Esophagus (tissue), 2 donors: Measurements from ENCODE around the gene PIGU. TPM values are rescaled to one million over a fixed set of nuclear protein-coding genes. Genes with fewer than 3 reads are reported as not detected.

ENCODE experiments used
- H3K27ac ChIP-seq, 2 donors: one replicate each; pipeline ENCODE4 v1.5.1; 2013; ENCODE audit warnings: low read depth in 2 of 2, mild to moderate bottlenecking in 2 of 2, inconsistent platforms in 1 of 2, low read length in 1 of 2, moderate library complexity in 1 of 2
- H3K27me3 ChIP-seq, 2 donors: one replicate each; pipeline ENCODE4 v1.6.1; 2013; ENCODE audit warnings: low read length in 2 of 2, control low read depth in 1 of 2, mild to moderate bottlenecking in 1 of 2; ENCODE audit not compliant: insufficient read depth in 2 of 2, control insufficient read depth in 1 of 2
- H3K36me3 ChIP-seq, 2 donors: one replicate each; pipeline ENCODE4 v1.6.1; 2013; ENCODE audit warnings: low read length in 1 of 2; ENCODE audit not compliant: control insufficient read depth in 2 of 2, insufficient read depth in 2 of 2
- H3K4me1 ChIP-seq, 2 donors: one replicate each; pipeline ENCODE4 v1.6.1; 2013; ENCODE audit warnings: low read length in 1 of 2; ENCODE audit not compliant: control insufficient read depth in 2 of 2, insufficient read depth in 2 of 2
- H3K4me3 ChIP-seq, 2 donors: one replicate each; pipeline ENCODE4 v1.5.1; 2013; ENCODE audit warnings: low read length in 2 of 2, mild to moderate bottlenecking in 2 of 2, low read depth in 1 of 2, moderate library complexity in 1 of 2
- H3K9me3 ChIP-seq, 2 donors: one replicate each; pipeline ENCODE4 v1.6.1; 2013; ENCODE audit warnings: mild to moderate bottlenecking in 2 of 2, low read depth in 1 of 2, low read length in 1 of 2, moderate library complexity in 1 of 2; ENCODE audit not compliant: control insufficient read depth in 2 of 2, insufficient read depth in 1 of 2
- WGBS, 2 donors: extraction: QIAGEN DNeasy Blood & Tissue Kit; methylation state at CpG; one replicate each; pipeline ENCODE4 v1.1.7; 2013; 5-methylcytosine and 5-hydroxymethylcytosine counted together
- polyA plus RNA-seq, 2 donors: library from polyadenylated mRNA; stranded (reverse); fragments of 200-250 nt; gene quantifications; one replicate each; pipeline ENCODE4 v1.2.3, GENCODE V29; 2013
- donor health status: healthy with polysubstance abuse.
- donor health status: Bipolar disorder and iron deficiency.

The PIGU gene
- polyA plus RNA-seq, 2 donors, result 14.2 to 22.5 TPM

DNA sequence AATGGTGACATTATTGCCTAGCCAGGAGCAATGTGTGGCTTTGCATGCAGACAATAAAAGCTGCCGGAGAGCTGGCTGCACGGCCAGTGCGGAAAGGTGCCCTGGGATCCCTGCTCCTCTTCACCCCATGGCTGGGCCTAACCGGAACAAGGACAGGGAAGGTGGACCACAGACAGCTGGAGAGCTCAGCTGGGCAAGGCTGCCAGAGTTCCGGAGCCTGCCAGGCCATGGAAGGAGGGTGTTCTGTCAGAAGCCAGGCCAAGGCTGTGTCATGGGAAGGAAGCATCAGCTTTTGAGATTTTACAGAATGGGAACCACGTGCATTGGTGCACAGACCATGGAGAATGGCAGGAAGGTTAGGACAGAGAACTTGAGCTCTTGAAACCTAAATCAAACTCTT is 93.3 kb downstream of the PIGU start:
- H3K9me3 ChIP-seq, result no peaks in the 10 kb centered on the region
- 82 to 84% methylated on average over 6 of the region's 6 CpGs for WGBS, 2 donors
- peaks cover 2 to 7% of the 10 kb centered on the region in 2 donors for H3K36me3 ChIP-seq
- peaks cover 6 to 7% of the 10 kb centered on the region in 2 donors for H3K4me1 ChIP-seq
- H3K27me3 ChIP-seq, result no peaks in the 10 kb centered on the region
- H3K27ac ChIP-seq, result peak overlapping the region; percentile 53 to 86
- H3K4me3 ChIP-seq, result no peak overlapping the region

DNA sequence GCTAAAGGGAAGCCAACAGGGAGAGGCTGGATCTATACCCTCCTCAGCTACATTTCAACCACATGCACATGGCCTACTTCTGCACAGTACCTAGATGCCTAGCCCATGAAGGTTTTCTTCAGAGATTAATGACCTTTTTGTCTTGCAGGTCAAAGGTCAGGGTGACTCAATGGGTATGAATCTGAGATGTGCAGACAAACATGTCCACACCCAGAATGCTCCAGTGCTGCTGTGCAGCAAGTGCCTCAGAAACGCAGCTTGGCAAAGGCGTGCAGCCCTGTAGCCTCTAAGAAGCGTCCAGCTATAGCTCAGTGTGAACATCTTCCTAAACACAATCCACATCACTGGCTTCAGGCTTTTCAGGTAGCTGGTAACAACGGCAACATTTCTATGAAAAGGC is 94.0 kb downstream of the PIGU start:
- Histone ChIP-seq H3K27ac (peak overlapping the region; percentile 63 to 86), H3K36me3 (peaks cover 2 to 7% of the 10 kb centered on the region in 2 donors), H3K27me3 (no peaks in the 10 kb centered on the region), H3K4me3 (no peak overlapping the region), H3K4me1 (peaks cover 6 to 7% of the 10 kb centered on the region in 2 donors), H3K9me3 (no peaks in the 10 kb centered on the region)
- WGBS, 2 donors, result 80 to 87% methylated on average over 4 of the region's 4 CpGs

DNA sequence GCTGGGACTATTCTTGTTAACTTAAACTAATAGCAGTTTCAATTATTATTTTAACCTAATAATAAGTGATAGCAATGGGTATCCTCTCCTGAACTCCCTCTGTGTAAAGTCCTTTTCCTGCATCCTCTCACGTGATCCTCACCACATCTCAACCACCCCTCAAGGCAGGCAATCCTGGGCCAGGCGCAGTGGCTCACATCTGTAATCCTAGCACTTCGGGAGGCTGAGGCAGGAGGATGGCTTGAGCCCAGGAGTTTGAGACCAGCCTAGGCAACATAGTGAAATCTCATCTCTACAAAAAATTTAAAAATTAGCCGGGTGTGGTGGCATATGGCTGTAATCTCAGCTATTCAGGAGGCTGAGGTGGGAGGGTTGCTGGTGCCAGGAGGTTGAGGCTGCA is 94.7 kb downstream of the PIGU start:
- Histone ChIP-seq H3K27ac (peak overlapping the region; percentile 63 to 82), H3K36me3 (peaks cover 2 to 7% of the 10 kb centered on the region in 2 donors)
- 79 to 83% methylated on average over 4 of the region's 4 CpGs for WGBS, 2 donors

DNA sequence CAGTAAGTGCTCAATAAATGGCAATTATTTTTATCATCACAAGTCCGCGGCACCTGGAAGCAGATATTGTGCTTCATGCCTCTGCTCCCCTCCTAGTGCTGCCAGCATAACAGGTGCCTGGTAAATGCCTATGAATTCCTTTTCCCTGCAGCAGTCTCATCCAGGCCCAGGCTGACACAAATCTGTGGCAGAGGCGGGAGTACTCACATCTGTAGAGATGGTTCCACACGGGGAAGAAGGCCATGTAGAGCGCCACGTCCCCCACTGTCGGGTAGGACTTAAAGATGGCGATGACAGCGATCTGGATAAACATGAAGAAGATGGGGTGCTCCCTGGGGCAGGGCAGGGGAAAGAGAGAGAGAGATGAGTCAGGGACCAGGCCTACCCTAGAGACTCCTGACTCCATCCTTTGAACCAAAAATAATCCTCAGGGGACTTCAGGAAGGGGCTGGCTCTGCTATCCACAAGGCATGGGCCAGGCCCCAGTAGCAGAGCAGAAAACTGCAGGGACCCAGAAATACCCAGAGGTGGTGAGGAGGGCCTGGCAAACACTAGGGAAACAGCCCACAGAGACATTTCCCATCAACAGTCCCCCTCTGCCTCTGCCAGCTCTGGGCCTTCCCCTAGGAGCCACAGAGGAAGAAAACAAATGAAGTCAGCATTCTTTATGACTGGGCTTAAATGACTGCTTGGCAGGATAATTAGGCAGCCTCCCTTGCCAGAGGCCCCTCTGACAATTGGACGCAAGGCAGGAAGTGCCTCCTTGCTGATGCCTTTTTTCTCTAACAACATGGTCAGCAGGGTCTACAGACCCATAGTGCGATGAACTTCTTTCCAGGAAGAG is 95.3 kb downstream of the PIGU start:
- H3K36me3 ChIP-seq, result peaks cover 2 to 7% of the 10 kb centered on the region in 2 donors
- 84% methylated on average over 11 of the region's 11 CpGs for WGBS, 2 donors
- peaks cover 6 to 7% of the 10 kb centered on the region in 2 donors for H3K4me1 ChIP-seq
- no peaks in the 10 kb centered on the region for H3K27me3 ChIP-seq
- no peaks in the 10 kb centered on the region for H3K9me3 ChIP-seq
- no peak overlapping the region for H3K4me3 ChIP-seq
- peak overlapping the region; percentile 63 to 82 for H3K27ac ChIP-seq

More for the DNA sequence above, 94.7 kb downstream of the PIGU start:
- Histone ChIP-seq H3K9me3 (no peaks in the 10 kb centered on the region), H3K4me3 (no peak overlapping the region), H3K27me3 (no peaks in the 10 kb centered on the region), H3K4me1 (peaks cover 6 to 7% of the 10 kb centered on the region in 2 donors)

DNA sequence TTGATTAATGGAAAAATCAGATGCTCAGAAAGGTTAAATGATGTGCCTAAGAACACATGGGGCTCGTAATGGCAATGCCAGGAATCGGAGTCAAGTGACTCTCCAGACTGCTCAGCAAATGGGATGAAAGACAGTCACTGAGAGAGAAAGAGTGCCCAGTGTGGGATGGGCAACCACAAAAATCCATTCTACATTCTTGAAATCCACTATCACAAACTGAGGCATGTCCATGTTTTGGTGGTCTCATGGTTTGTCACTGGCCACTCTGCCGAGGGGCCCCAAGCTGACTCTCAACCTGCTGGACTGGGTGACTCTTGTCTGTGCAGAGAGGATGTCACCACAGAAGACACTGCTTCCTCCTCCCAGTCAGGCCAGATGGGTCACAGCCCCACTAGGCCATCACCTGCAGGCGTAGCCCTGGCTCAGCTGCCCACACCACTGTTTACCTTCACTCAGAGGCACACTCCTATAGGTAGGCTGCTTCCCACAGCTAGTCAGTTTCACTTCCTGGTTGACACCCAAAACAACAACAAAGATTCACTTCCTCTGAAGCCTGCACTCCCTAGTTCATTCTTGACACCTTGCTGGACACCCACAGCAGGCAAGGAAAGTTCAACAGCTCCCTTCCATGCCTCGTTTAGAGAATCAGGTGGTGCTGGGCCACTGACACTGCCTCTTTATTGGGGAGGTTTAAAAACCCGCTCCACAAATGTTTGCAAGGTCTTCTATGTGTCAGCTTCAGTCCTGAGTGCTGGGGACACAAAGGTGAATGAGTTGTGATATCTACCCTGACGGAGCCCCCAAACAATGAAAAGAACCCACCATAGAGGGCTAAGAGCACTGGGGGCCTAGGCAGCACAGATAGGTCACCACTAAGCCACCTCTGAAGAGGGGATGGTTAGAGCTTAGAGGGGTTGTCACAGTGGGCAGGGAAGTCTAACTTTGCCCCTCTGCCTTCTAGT is 96.6 kb downstream of the PIGU start:
- H3K9me3 ChIP-seq, result no peaks in the 10 kb centered on the region
- peaks cover 6 to 7% of the 10 kb centered on the region in 2 donors for H3K4me1 ChIP-seq
- H3K27ac ChIP-seq, result peak overlapping the region; percentile 64 to 89
- H3K36me3 ChIP-seq, result peaks cover 2 to 7% of the 10 kb centered on the region in 2 donors
- 75 to 79% methylated on average over 7 of the region's 7 CpGs for WGBS, 2 donors
- H3K4me3 ChIP-seq, result no peak overlapping the region
- H3K27me3 ChIP-seq, result no peaks in the 10 kb centered on the region

DNA sequence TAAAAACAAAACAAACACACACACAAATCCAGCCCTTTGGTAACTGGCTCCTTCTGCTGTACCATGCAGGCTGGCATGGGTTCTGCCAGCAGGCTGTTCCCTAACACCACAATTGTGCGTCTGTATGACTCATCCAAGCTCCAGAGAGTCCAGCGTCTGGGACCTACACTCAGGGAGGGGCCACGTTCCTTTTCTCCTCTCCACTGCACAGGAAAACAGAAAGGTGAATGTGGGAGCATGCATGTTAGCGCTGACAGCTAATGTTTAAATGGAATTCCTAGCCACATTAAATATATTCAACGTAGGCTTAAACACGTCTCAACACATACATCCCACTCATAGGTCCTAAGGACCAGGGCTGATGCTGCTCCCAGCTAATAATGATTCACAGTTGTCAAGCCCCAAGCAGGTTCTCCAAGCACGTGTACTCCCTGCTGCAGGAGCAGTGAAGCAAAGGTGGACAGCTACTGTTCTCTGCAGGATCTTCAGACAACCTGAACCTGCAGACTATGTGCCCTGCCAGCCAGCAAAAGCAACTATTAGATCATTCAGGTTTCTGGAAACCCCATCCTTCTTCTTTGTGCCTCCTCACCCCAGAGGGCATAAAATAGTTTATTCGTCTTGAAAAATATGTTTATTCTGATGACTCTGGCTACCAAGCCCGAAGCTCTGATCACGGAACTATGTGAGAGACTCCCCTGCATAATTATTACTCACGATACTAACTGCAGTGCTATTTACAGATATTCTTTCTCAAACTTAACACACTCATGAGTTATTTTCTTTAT is 97.5 kb downstream of the PIGU start:
- H3K36me3 ChIP-seq, result peaks cover 3 to 7% of the 10 kb centered on the region in 2 donors
- 44 to 56% methylated on average over 11 of the region's 11 CpGs for WGBS, 2 donors
- H3K27ac ChIP-seq, result peak overlapping the region; percentile 64 to 89
- H3K4me3 ChIP-seq, result no peak overlapping the region
- no peaks in the 10 kb centered on the region for H3K27me3 ChIP-seq
- H3K9me3 ChIP-seq, result no peaks in the 10 kb centered on the region
- peaks cover 6 to 7% of the 10 kb centered on the region in 2 donors for H3K4me1 ChIP-seq

DNA sequence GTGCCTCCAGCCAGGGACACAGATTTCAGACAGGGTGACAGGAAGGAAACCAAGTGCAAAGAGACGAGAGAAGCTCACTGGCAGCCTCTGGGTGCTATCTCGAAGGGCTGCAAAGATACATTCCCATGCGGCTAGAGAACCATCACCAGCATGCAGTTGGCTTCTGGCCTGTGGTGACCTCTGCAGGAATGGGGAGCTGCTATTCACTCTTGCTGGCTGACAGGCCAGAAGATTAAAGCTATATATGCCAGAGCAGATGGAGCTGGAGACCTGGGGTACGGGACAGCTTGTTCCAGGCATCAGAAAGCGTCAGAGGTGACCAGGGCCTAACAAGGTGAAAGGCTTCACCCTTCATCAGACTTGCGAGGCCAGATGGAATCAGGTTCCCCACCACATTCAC is 98.4 kb downstream of the PIGU start:
- peaks cover 6 to 7% of the 10 kb centered on the region in 2 donors for H3K4me1 ChIP-seq
- peaks cover 1 to 7% of the 10 kb centered on the region in 2 donors for H3K36me3 ChIP-seq
- peak overlapping the region; percentile 64 to 79 for H3K27ac ChIP-seq
- H3K27me3 ChIP-seq, result no peaks in the 10 kb centered on the region
- no peaks in the 10 kb centered on the region for H3K9me3 ChIP-seq
- WGBS, 2 donors, result 63% methylated on average over 6 of the region's 6 CpGs
- no peak overlapping the region for H3K4me3 ChIP-seq

DNA sequence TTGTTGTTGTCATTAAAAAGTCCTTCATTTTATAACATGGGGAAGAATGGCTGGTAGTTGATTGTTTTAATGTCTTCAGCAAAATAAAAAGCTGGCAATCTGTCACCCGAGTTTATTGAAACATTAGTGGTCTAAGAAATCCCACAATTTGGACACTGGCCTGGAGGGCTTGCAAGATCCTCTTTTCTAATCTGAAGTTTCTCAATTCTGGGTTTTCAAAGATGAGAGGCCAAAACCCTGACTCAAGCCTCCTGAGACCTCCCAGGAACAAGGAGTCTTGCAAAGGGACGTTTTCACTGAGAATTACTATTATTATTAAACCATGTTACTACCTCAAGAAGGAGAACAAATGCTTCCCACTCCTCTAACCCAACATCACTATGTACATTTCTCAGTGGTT is 98.9 kb downstream of the PIGU start:
- H3K36me3 ChIP-seq, result peaks cover 0 to 7% of the 10 kb centered on the region in 2 donors
- 57 to 59% methylated on average over 2 of the region's 2 CpGs for WGBS, 2 donors
- no peak overlapping the region for H3K4me3 ChIP-seq
- H3K27ac ChIP-seq, result no peak overlapping the region
- no peaks in the 10 kb centered on the region for H3K27me3 ChIP-seq
- peaks cover 6 to 7% of the 10 kb centered on the region in 2 donors for H3K4me1 ChIP-seq
- no peaks in the 10 kb centered on the region for H3K9me3 ChIP-seq

DNA sequence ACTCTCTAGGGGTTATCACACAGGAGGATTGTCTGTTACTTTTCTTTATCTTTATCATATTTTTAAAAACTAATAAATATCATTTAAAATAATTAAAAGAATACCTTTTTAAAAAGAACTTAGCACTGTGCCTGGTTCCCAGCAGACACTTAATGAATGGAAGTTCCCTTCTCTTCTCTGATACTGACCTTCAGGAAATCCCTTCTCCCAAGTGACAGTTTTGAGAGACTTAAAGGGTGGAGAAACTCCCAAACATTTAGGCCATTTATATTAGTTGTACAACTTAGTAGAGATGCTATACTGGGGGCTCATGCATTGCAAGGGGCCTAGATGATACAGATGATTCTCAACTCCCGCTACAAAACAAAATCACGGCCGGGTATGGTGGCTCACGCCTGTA is 99.8 kb downstream of the PIGU start:
- Histone ChIP-seq H3K27ac (no peak overlapping the region), H3K4me3 (no peak overlapping the region), H3K27me3 (no peaks in the 10 kb centered on the region), H3K36me3 (peaks cover 0 to 7% of the 10 kb centered on the region in 2 donors), H3K4me1 (peaks cover 4 to 7% of the 10 kb centered on the region in 2 donors), H3K9me3 (no peaks in the 10 kb centered on the region)
- 97 to 100% methylated on average over 4 of the region's 4 CpGs for WGBS, 2 donors
